K562 (cell line): ENCODE data around the gene FASN. TPM values are rescaled to one million over a fixed set of nuclear protein-coding genes. Genes with fewer than 3 reads are reported as not detected.

Experiments
- BCOR ChIP-seq: fragments of 450-650 bp; IDR thresholded peaks from 2 replicates; pipeline ENCODE4 v1.6.1; 2016
- BMI1 ChIP-seq: fragments of 150-350 bp; IDR thresholded peaks from 2 replicates; pipeline ENCODE4 v1.6.1; 2014; ENCODE audit warnings: low read length
- DNMT1 ChIP-seq: fragments of 450-650 bp; IDR thresholded peaks from 2 replicates; pipeline ENCODE4 v1.6.1; 2016; ENCODE audit warnings: antibody characterized with exemption, mild to moderate bottlenecking
- FOXK1 ChIP-seq: sonication (generic); formaldehyde crosslinking; IDR thresholded peaks from 2 replicates; pipeline ENCODE4 v1.8.0; 2022; ENCODE audit warnings: missing genetic modification reagents, mild to moderate bottlenecking, borderline replicate concordance
- GTF2E2 ChIP-seq: fragments of 200-800 bp; sonication (Bioruptor generic); IDR thresholded peaks from 2 replicates; pipeline ENCODE4 v1.6.1; 2016; ENCODE audit warnings: missing genetic modification characterization, missing compliant biosample characterization
- HDAC6 ChIP-seq: IDR thresholded peaks from 2 replicates; pipeline ENCODE4 v1.6.1; 2012; ENCODE audit warnings: low read depth, mild to moderate bottlenecking, control low read depth, inconsistent platforms, low read length, moderate library complexity
- HMGN3 ChIP-seq: IDR thresholded peaks from 2 replicates; pipeline ENCODE4 v1.6.1; 2011; ENCODE audit warnings: borderline replicate concordance, low read depth, mild to moderate bottlenecking, mixed read lengths, low read length; ENCODE audit not compliant: insufficient read length; ENCODE audit errors: extremely low read depth
- HNRNPK ChIP-seq: fragments of 200-400 bp; formaldehyde crosslinking; IDR thresholded peaks from one replicate; pipeline ENCODE4 v1.6.1; 2018; ENCODE audit warnings: mild to moderate bottlenecking, low read depth, low read length; ENCODE audit not compliant: poor library complexity, severe bottlenecking
- NELFE ChIP-seq: IDR thresholded peaks from 2 replicates; pipeline ENCODE4 v1.6.1; 2011; ENCODE audit warnings: mild to moderate bottlenecking; ENCODE audit not compliant: insufficient read depth, insufficient read length
- NR2C2 ChIP-seq, 2 experiments: fragments of 200-800 bp in 1 of 2; sonication (Bioruptor generic) in 1 of 2; sonication (generic) in 1 of 2; formaldehyde crosslinking in 1 of 2; IDR thresholded peaks; 2 replicates each; pipeline versions ENCODE4 v1.6.1 to v1.8.0; 2016 to 2022; ENCODE audit warnings: mild to moderate bottlenecking in 1 of 2, missing compliant biosample characterization in 1 of 2, missing genetic modification characterization in 1 of 2, missing genetic modification reagents in 1 of 2
- PBX2 ChIP-seq, 2 experiments: IDR thresholded peaks in 1 of 2; conservative IDR thresholded peaks in 1 of 2; 2 replicates each; pipeline ENCODE4 v1.6.1; 2016; ENCODE audit warnings: low read depth in 2 of 2, mild to moderate bottlenecking in 1 of 2, missing compliant biosample characterization in 1 of 2, missing genetic modification characterization in 1 of 2, moderate library complexity in 1 of 2
- POLR2A ChIP-seq: fragments of 450-650 bp; conservative IDR thresholded peaks from 2 replicates; pipeline ENCODE4 v1.6.1; 2016
- PTTG1 ChIP-seq: fragments of 450-650 bp; IDR thresholded peaks from 2 replicates; pipeline ENCODE4 v1.6.1; 2016; ENCODE audit warnings: low read depth, mild to moderate bottlenecking, missing genetic modification characterization, missing compliant biosample characterization
- PURB ChIP-seq: sonication (generic); formaldehyde crosslinking; IDR thresholded peaks from 2 replicates; pipeline ENCODE4 v1.9.0; 2021; ENCODE audit warnings: low read depth, mild to moderate bottlenecking, missing genetic modification reagents
- RNF219 ChIP-seq: fragments of 250-450 bp; sonication (Bioruptor Pico); IDR thresholded peaks from 2 replicates; pipeline ENCODE4 v1.5.0; 2022; ENCODE audit warnings: mild to moderate bottlenecking
- SRSF7 ChIP-seq: fragments of 200-400 bp; formaldehyde crosslinking; optimal IDR thresholded peaks from 2 replicates; pipeline ENCODE3; 2017; ENCODE audit warnings: mild to moderate bottlenecking, low read depth, low read length
- TAF1 ChIP-seq: IDR thresholded peaks from 2 replicates; pipeline ENCODE4 v1.6.1; 2011; ENCODE audit warnings: mild to moderate bottlenecking, low read length, moderate library complexity; ENCODE audit not compliant: insufficient read depth, control insufficient read depth, severe bottlenecking; ENCODE audit errors: extremely low read depth
- TCF3 ChIP-seq: sonication (generic); formaldehyde crosslinking; IDR thresholded peaks from 2 replicates; pipeline ENCODE4 v1.4.0; 2020; ENCODE audit warnings: mild to moderate bottlenecking, missing genetic modification reagents
- TGIF2 ChIP-seq: sonication (generic); formaldehyde crosslinking; IDR thresholded peaks from 2 replicates; pipeline ENCODE4 v1.8.1; 2022; ENCODE audit warnings: mild to moderate bottlenecking, missing genetic modification reagents, moderate library complexity
- XRCC5 ChIP-seq: fragments of 200-400 bp; formaldehyde crosslinking; IDR thresholded peaks from 2 replicates; pipeline ENCODE4 v1.6.1; 2017; ENCODE audit warnings: low read depth, mild to moderate bottlenecking, low read length
- ZNF12 ChIP-seq: sonication (generic); formaldehyde crosslinking; IDR thresholded peaks from 2 replicates; pipeline ENCODE4 v1.4.0; 2020; ENCODE audit warnings: mild to moderate bottlenecking, missing genetic modification reagents
- ZNF589 ChIP-seq: fragments of 200-800 bp; sonication (Bioruptor generic); IDR thresholded peaks from 2 replicates; pipeline ENCODE4 v1.6.1; 2016; ENCODE audit warnings: low read depth, missing genetic modification characterization, missing compliant biosample characterization
- polyA plus RNA-seq, 8 experiments: library from polyadenylated mRNA; depleted of rRNA in 4 of 8; stranded (reverse) in 5 of 8; unstranded in 3 of 8; fragments of >200 nt; fragmentation: Nextera tagmentation in 2 of 8; fragmentation: Illumina TruSeq in 1 of 8; extraction: Ambion mirVana in 2 of 8; extraction: Trizol in 1 of 8; gene quantifications; 2 replicates each; pipeline versions ENCODE4 v1.2.1 to v1.2.3, GENCODE V29; 2011 to 2014; ENCODE audit warnings: inconsistent platforms in 1 of 8, missing spikeins in 1 of 8
- total RNA-seq, 7 experiments: library from RNA; depleted of rRNA in 6 of 7; stranded (reverse); fragments of >200 nt in 6 of 7; fragmentation: Illumina TruSeq in 2 of 7; extraction: Trizol in 2 of 7; gene quantifications; 2 replicates each; pipeline versions ENCODE4 v1.2.1 to v1.2.3, GENCODE V29; 2011 to 2021; ENCODE audit warnings: low replicate concordance in 1 of 7

Gene FASN
- total and polyA plus RNA-seq, 9 of the 15 experiments (the other 6 are each of a cell fraction or from before 2014, with no cell fraction given): 0.15 to 663 (median 49.9) TPM

GRCh38 chr17:82031885-82032627, 66.0 kb downstream of the FASN start (continued):
- TF ChIP-seq PBX2 (CRISPR knock-in tag; IDR thresholded peaks at IDR 0.05; ENCODE audit: low read depth): no peak
- no peak for TF ChIP-seq PBX2 (tag; conservative IDR thresholded peaks at IDR 0.05; ENCODE audit: low read depth)
- no peak for TF ChIP-seq RNF219 (CRISPR knock-in tag)
- TF ChIP-seq SRSF7: no peak
- peak; percentile 74 for TF ChIP-seq POLR2A
- TF ChIP-seq ZNF12: no peak
- no peak for TF ChIP-seq PTTG1
- TF ChIP-seq DNMT1: no peak
- TF ChIP-seq GTF2E2: no peak
- 0 out of 2 replicates have a peak, but pooled peaks have one; percentile 9 for TF ChIP-seq TCF3
- TF ChIP-seq FOXK1 (CRISPR knock-in tag): 0 out of 2 replicates have a peak, but pooled peaks have one; percentile 44
- TF ChIP-seq BCOR: no peak
- no peak for TF ChIP-seq NELFE
- peak; percentile 21 for TF ChIP-seq HNRNPK
- no peak for TF ChIP-seq TGIF2 (CRISPR knock-in tag)
- TF ChIP-seq HMGN3: peak; percentile 90
- TF ChIP-seq XRCC5: 0 out of 2 replicates have a peak, but pooled peaks have one; percentile 41
- TF ChIP-seq PURB (CRISPR knock-in tag): no peak
- TF ChIP-seq BMI1: no peak
- TF ChIP-seq ZNF589: no peak
- TF ChIP-seq TAF1: peak; percentile 38
- TF ChIP-seq NR2C2 (CRISPR knock-in tag; IDR thresholded peaks at IDR 0.05): no peak
- TF ChIP-seq NR2C2 (tag; IDR thresholded peaks at IDR 0.05): no peak
- TF ChIP-seq HDAC6: no peak
